K562 (cell line): ENCODE measurements around the gene KLK3. TPM values are rescaled to one million over a fixed set of nuclear protein-coding genes. Genes with fewer than 3 reads are reported as not detected.
A peak's percentile ranks its signal among the peaks of the same experiment; 100 is the strongest.

ENCODE experiments used
- ATAC-seq: fragments of 200-7000 bp; cut with Tn5 transposase; 3 replicates; pipeline ENCODE4 v1.9.1; 2020; ENCODE audit warnings: moderate library complexity
- BruUV-seq: library from RNA; stranded (reverse); fragments of 400-500 nt; replicated peaks from 2 replicates; lab custom pipeline; 2021; lab: Mats Ljungman, UMichigan
- CTCF ChIA-PET: fragments of 300-600 bp; formaldehyde crosslinking; extraction: SDS; loops from one replicate; lab custom pipeline; 2021; ENCODE audit warnings: low intra/inter-chr PET ratio; lab: Yijun Ruan, JAX
- POLR2A ChIA-PET: fragments of 300-600, 350-650 bp; sonication (Branson Sonifier 250); formaldehyde crosslinking; extraction: SDS; loops from one replicate; lab custom pipeline; 2021; ENCODE audit warnings: antibody characterized with exemption, inconsistent platforms; lab: Yijun Ruan, JAX
- DNase-seq, 4 experiments: peaks; one replicate each; pipeline versions ENCODE4 v3.0.0 to v3.0.0-alpha.2; 2011 to 2018; ENCODE audit warnings: low spot score in 3 of 4, mixed read lengths in 3 of 4; ENCODE audit errors: extremely low read depth in 1 of 4
- FAIRE-seq: peaks from 2 replicates; lab custom pipeline; 2011; peaks lifted over from hg19 to GRCh38; lab: Jason Lieb, UNC
- H2AFZ ChIP-seq: 2 replicates; pipeline ENCODE4 v1.6.0; 2011; ENCODE audit warnings: low read depth, low read length, control low read depth, inconsistent platforms
- H3K27ac ChIP-seq: fragments of 200-600 bp; 3 replicates; pipeline ENCODE4 v1.8.0; 2011; ENCODE audit warnings: low read depth, mild to moderate bottlenecking, control low read depth, inconsistent platforms, low read length, moderate library complexity, mixed read lengths; ENCODE audit errors: extremely low read depth
- H3K27me3 ChIP-seq, 2 experiments: fragments of 300-600 bp in 1 of 2; 2 replicates in 1 of 2; 3 replicates in 1 of 2; pipeline versions ENCODE4 v1.6.0 to v1.8.0; 2011; ENCODE audit warnings: inconsistent platforms in 2 of 2, low read length in 2 of 2, mild to moderate bottlenecking in 1 of 2, mixed read lengths in 1 of 2, moderate library complexity in 1 of 2; ENCODE audit not compliant: control insufficient read depth in 2 of 2, insufficient read depth in 2 of 2
- H3K36me3 ChIP-seq: fragments of 300-600 bp; 3 replicates; pipeline ENCODE4 v1.8.0; 2011; ENCODE audit warnings: mild to moderate bottlenecking, low read length, inconsistent platforms; ENCODE audit not compliant: control insufficient read depth, insufficient read depth
- H3K4me1 ChIP-seq, 2 experiments: fragments of 200-600 bp in 1 of 2; replicated peaks in 1 of 2; 2 replicates in 1 of 2; 3 replicates in 1 of 2; pipeline versions ENCODE4 v1.5.1 to v1.8.0; 2011; ENCODE audit warnings: inconsistent platforms in 2 of 2, low read length in 2 of 2, mild to moderate bottlenecking in 1 of 2, mixed read lengths in 1 of 2, moderate library complexity in 1 of 2; ENCODE audit not compliant: control insufficient read depth in 2 of 2, insufficient read depth in 2 of 2
- H3K4me2 ChIP-seq: 2 replicates; pipeline ENCODE4 v1.6.1; 2011; ENCODE audit warnings: low read length, control low read depth, inconsistent platforms, mixed read lengths; ENCODE audit not compliant: insufficient read depth
- H3K4me3 ChIP-seq: fragments of 200-600 bp; sonication (generic), shearing (Covaris generic); 2 replicates; pipeline ENCODE4 v1.5.1; 2016; ENCODE audit warnings: control low read depth, inconsistent platforms
- H3K79me2 ChIP-seq: fragments of 200-600 bp; 3 replicates; pipeline ENCODE4 v1.8.0; 2011; ENCODE audit warnings: low read length, inconsistent platforms; ENCODE audit not compliant: control insufficient read depth, insufficient read depth
- H3K9ac ChIP-seq, 2 experiments: 2 replicates each; pipeline versions ENCODE4 v1.6.0 to v1.6.1; 2011; ENCODE audit warnings: low read depth in 2 of 2, low read length in 2 of 2, control low read depth in 1 of 2, inconsistent platforms in 1 of 2, mild to moderate bottlenecking in 1 of 2, mixed read lengths in 1 of 2; ENCODE audit not compliant: insufficient read depth in 1 of 2
- H3K9me1 ChIP-seq: one replicate; pipeline ENCODE4 v1.6.0; 2011; ENCODE audit warnings: inconsistent platforms, mild to moderate bottlenecking, low read length, moderate library complexity; ENCODE audit not compliant: control insufficient read depth, insufficient read depth
- H3K9me3 ChIP-seq: replicated peaks from 2 replicates; pipeline ENCODE4 v1.5.1; 2011; ENCODE audit warnings: low read depth, low read length, inconsistent platforms; ENCODE audit not compliant: control insufficient read depth, insufficient read depth
- H4K20me1 ChIP-seq: replicated peaks from 2 replicates; pipeline ENCODE4 v1.6.1; 2011; ENCODE audit warnings: low read length, inconsistent platforms, mixed read lengths; ENCODE audit not compliant: control insufficient read depth, insufficient read depth
- CBX3 ChIP-seq, 2 experiments: IDR thresholded peaks; 1 replicate in 1 of 2; 2 replicates in 1 of 2; pipeline ENCODE4 v1.6.1; 2012; ENCODE audit warnings: inconsistent platforms in 2 of 2, low read length in 2 of 2, borderline replicate concordance in 1 of 2, control low read depth in 1 of 2
- CREM ChIP-seq: IDR thresholded peaks from 2 replicates; pipeline ENCODE4 v1.6.1; 2014; ENCODE audit warnings: antibody characterized with exemption, low read depth
- PHB ChIP-seq: fragments of 250-450 bp; sonication (Bioruptor Pico); IDR thresholded peaks from 2 replicates; pipeline ENCODE4 v1.5.0; 2021
- TRIM28 ChIP-seq: fragments of 450-650 bp; IDR thresholded peaks from 2 replicates; pipeline ENCODE4 v1.6.1; 2017
- XRCC3 ChIP-seq: fragments of 450-650 bp; IDR thresholded peaks from 2 replicates; pipeline ENCODE4 v1.6.1; 2017; ENCODE audit warnings: mild to moderate bottlenecking, moderate library complexity
- WGBS: fragments of 100-300 bp; shearing (Covaris generic); methylation state at CpG from one replicate; pipeline ENCODE4 v1.1.6; 2016; ENCODE audit warnings: low coverage, mixed read lengths; ENCODE audit not compliant: insufficient coverage; ENCODE audit errors: missing lambda C conversion rate; 5-methylcytosine and 5-hydroxymethylcytosine counted together
- in situ Hi-C: fragments of 300-500 bp; cut with MboI; formaldehyde crosslinking; loops from 4 replicates; pipeline ENCODE4 v1.15.0; 2018; ENCODE audit warnings: inconsistent platforms, mixed read lengths
- intact Hi-C: fragments of 100-400 bp; cut with micrococcal nuclease; formaldehyde crosslinking; loops from 2 replicates; pipeline ENCODE4 v1.14.2; 2022
- polyA plus RNA-seq, 8 experiments: library from polyadenylated mRNA; depleted of rRNA in 4 of 8; stranded (reverse) in 5 of 8; unstranded in 3 of 8; fragments of >200 nt; fragmentation: Nextera tagmentation in 2 of 8; fragmentation: Illumina TruSeq in 1 of 8; extraction: Ambion mirVana in 2 of 8; extraction: Trizol in 1 of 8; gene quantifications; 2 replicates each; pipeline versions ENCODE4 v1.2.1 to v1.2.3, GENCODE V29; 2011 to 2014; ENCODE audit warnings: inconsistent platforms in 1 of 8, missing spikeins in 1 of 8
- total RNA-seq, 7 experiments: library from RNA; depleted of rRNA in 6 of 7; stranded (reverse); fragments of >200 nt in 6 of 7; fragmentation: Illumina TruSeq in 2 of 7; extraction: Trizol in 2 of 7; gene quantifications; 2 replicates each; pipeline versions ENCODE4 v1.2.1 to v1.2.3, GENCODE V29; 2011 to 2021; ENCODE audit warnings: low replicate concordance in 1 of 7
- TF ChIP-seq, protein P1 (sequence below): fragments of 450-650 bp; IDR thresholded peaks from 2 replicates; pipeline ENCODE4 v1.6.1; 2018; ENCODE audit warnings: mild to moderate bottlenecking, low read depth; ENCODE audit not compliant: partially characterized antibody

Gene KLK3
- total and polyA plus RNA-seq, 9 of the 15 experiments (the other 6 are each of a cell fraction or from before 2014, with no cell fraction given) = not detected

DNA sequence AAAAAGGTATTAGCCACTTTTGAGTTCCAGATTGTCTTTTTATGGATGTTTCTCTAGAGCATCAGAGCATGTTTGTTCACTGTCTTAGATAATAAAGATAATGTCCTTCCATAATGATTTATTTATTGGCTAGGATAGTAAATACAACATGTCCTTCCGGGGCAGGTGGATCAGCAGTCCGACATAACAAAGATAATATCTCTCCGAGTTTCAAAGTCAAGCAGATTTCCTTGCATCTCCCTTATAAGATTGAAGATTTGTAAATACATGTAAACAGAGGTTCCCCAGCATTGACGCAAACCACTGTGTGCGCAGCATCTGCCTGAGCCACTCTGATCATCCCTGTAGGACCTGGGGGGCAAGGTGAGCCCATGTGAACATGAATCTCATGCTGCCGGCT lies 12.6 kb upstream of the KLK3 start:
- 24% methylated on average over 6 of the region's 6 CpGs for WGBS
- FAIRE-seq = no peak
- no peak overlapping the region for H3K4me2 ChIP-seq
- H3K4me1 ChIP-seq = no peaks in the 10 kb centered on the region; a peak in 1 of 5 replicates
- peaks cover 2 to 25% of the 10 kb centered on the region in 2 experiments; a peak in 2 of 5 replicates for H3K27me3 ChIP-seq
- no peaks in the 10 kb centered on the region for H3K79me2 ChIP-seq
- DNase-seq = no peak
- H4K20me1 ChIP-seq = no peaks in the 10 kb centered on the region
- peaks cover 2% of the 10 kb centered on the region; the same call in 1 of the 2 replicates for H3K9me3 ChIP-seq
- H3K27ac ChIP-seq = no peak overlapping the region
- ChIA-PET POLR2A (interaction anchor here (0.6 kb wide), 1 partner anchor 37 kb away, joined by 3 read pairs; no protein-coding TSS in a partner anchor), CTCF (interaction anchor here (0.5 kb wide), 1 partner anchor 65 kb away, joined by 4 read pairs; no protein-coding TSS in a partner anchor)
- H3K9me1 ChIP-seq = no peaks in the 10 kb centered on the region
- BruUV-seq = no TSS peak
- no peak overlapping the region for H2AFZ ChIP-seq
- H3K9ac ChIP-seq = no peak overlapping the region
- no peak for TF ChIP-seq PHB (CRISPR knock-in tag)
- H3K36me3 ChIP-seq = no peaks in the 10 kb centered on the region
- no peak for ATAC-seq
- in situ Hi-C loops (no loop called here), intact Hi-C loops (no loop called here)
- H3K4me3 ChIP-seq = no peak overlapping the region

DNA sequence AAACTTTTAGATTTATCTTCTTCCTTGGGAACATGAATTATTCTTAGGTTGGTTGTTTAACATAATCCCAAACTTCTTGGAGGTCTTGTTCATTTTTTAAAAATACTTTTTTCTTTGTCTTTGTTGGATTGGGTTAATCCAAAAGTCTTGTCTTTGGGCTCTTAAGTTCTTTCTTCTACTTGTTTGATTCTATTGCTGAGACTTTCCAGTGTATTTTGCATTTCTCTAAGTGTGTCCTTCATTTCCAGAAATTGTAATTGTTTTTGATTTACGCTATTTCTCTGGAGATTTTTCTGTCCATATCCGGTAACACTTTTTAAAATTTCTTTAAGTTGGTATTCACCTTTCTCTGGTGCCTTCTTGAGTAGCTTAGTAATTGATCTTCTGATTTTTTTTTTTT lies 11.5 kb upstream of the KLK3 start:
- Histone ChIP-seq H3K9me1 (no peaks in the 10 kb centered on the region), H3K27ac (no peak overlapping the region), H3K4me1 (no peaks in the 10 kb centered on the region; a peak in 1 of 5 replicates), H3K36me3 (no peaks in the 10 kb centered on the region), H2AFZ (no peak overlapping the region), H3K27me3 (peaks cover 2 to 27% of the 10 kb centered on the region in 2 experiments; a peak in 3 of 5 replicates), H3K79me2 (no peaks in the 10 kb centered on the region), H3K9ac (no peak overlapping the region), H3K9me3 (peaks cover 2% of the 10 kb centered on the region; the same call in 1 of the 2 replicates), H4K20me1 (no peaks in the 10 kb centered on the region), H3K4me3 (no peak overlapping the region), H3K4me2 (no peak overlapping the region)
- intact Hi-C loops = no loop called here
- FAIRE-seq (no peak), DNase-seq (no peak), ATAC-seq (no peak)
- CTCF ChIA-PET = no interaction called here
- in situ Hi-C loops = no loop called here
- peak; percentile 85 for TF ChIP-seq TRIM28
- 0 out of 3 replicates have a peak, but pooled peaks of 1 of the 2 experiments have one; percentile 23 for TF ChIP-seq CBX3 (IDR thresholded peaks at IDR 0.05; ENCODE audit: borderline replicate concordance in 1 of 2, low read length in 2 of 2)
- TF ChIP-seq CREM = no peak
- TF ChIP-seq, protein P1, sequence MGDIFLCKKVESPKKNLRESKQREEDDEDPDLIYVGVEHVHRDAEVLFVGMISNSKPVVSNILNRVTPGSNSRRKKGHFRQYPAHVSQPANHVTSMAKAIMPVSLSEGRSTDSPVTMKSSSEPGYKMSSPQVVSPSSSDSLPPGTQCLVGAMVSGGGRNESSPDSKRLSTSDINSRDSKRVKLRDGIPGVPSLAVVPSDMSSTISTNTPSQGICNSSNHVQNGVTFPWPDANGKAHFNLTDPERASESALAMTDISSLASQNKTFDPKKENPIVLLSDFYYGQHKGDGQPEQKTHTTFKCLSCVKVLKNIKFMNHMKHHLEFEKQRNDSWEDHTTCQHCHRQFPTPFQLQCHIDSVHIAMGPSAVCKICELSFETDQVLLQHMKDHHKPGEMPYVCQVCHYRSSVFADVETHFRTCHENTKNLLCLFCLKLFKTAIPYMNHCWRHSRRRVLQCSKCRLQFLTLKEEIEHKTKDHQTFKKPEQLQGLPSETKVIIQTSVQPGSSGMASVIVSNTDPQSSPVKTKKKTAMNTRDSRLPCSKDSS = peak; percentile 65
- no peak for TF ChIP-seq XRCC3
- BruUV-seq = no TSS peak
- POLR2A ChIA-PET = interaction anchor here (0.6 to 1.0 kb wide), 2 partner anchors 9 to 179 kb away, joined by 3 read pairs; partner anchors contain the start of gene KLK15
- 13% methylated on average over 2 of the region's 2 CpGs for WGBS
